H1 (cell line): ENCODE measurements around the gene RUVBL2. TPM values are rescaled to one million over a fixed set of nuclear protein-coding genes. Genes with fewer than 3 reads are reported as not detected.

Experiments used
- BACH1 ChIP-seq: IDR thresholded peaks from 2 replicates; pipeline ENCODE4 v1.6.1; 2012; ENCODE audit warnings: low read length, improper control_type of control experiment
- CHD2 ChIP-seq: IDR thresholded peaks from 2 replicates; pipeline ENCODE4 v1.6.1; 2012; ENCODE audit warnings: low read length, improper control_type of control experiment
- KDM5A ChIP-seq: fragments of 200-600 bp; IDR thresholded peaks from 2 replicates; pipeline ENCODE4 v1.7.1; 2012; ENCODE audit warnings: mild to moderate bottlenecking, low read length, inconsistent platforms, mixed read lengths
- MAFK ChIP-seq: IDR thresholded peaks from 2 replicates; pipeline ENCODE4 v1.6.1; 2012; ENCODE audit warnings: low read depth, mild to moderate bottlenecking, improper control_type of control experiment, low read length
- POLR2A ChIP-seq, 2 experiments: IDR thresholded peaks; 1 replicate in 1 of 2; 2 replicates in 1 of 2; pipeline ENCODE4 v1.6.1; 2011; ENCODE audit warnings: low read depth in 2 of 2, low read length in 2 of 2, mild to moderate bottlenecking in 2 of 2; ENCODE audit errors: control extremely low read depth in 1 of 2
- SIN3A ChIP-seq, 2 experiments: IDR thresholded peaks in 1 of 2; conservative IDR thresholded peaks in 1 of 2; 2 replicates each; pipeline ENCODE4 v1.6.1; 2011 to 2012; ENCODE audit warnings: low read length in 2 of 2, improper control_type of control experiment in 1 of 2, low read depth in 1 of 2, mild to moderate bottlenecking in 1 of 2
- SRF ChIP-seq: IDR thresholded peaks from 2 replicates; pipeline ENCODE4 v1.6.1; 2011; ENCODE audit warnings: mild to moderate bottlenecking, low read depth, low read length, moderate library complexity
- TAF7 ChIP-seq: optimal IDR thresholded peaks from 2 replicates; pipeline ENCODE3; 2011; ENCODE audit warnings: low read depth, mild to moderate bottlenecking, inconsistent platforms, low read length, moderate library complexity, borderline replicate concordance
- USF2 ChIP-seq: IDR thresholded peaks from 2 replicates; pipeline ENCODE4 v1.6.1; 2011; ENCODE audit warnings: low read length, improper control_type of control experiment
- polyA plus RNA-seq, 7 experiments: library from polyadenylated mRNA; depleted of rRNA in 3 of 7; stranded (reverse) in 5 of 7; unstranded in 2 of 7; fragments of >200 nt in 5 of 7; fragments of 200-250 nt in 2 of 7; gene quantifications; 1 replicate in 5 of 7; 2 replicates in 1 of 7; 4 replicates in 1 of 7; pipeline versions ENCODE4 v1.2.1 to v1.2.3, GENCODE V29; 2011 to 2013; ENCODE audit warnings: missing spikeins in 2 of 7, mixed read lengths in 2 of 7
- total RNA-seq: library from RNA; stranded (reverse); fragmentation: NEBNext Ultra II Directional; extraction: Animal tissue kit (Norgen Biotek cat#: 25700); gene quantifications from 2 replicates; pipeline ENCODE4 v1.2.1, GENCODE V29; 2021
- TF ChIP-seq, protein P1 (sequence below): fragments of 300-600 bp; sonication (generic); IDR thresholded peaks from 2 replicates; pipeline ENCODE4 v1.7.1; 2012; ENCODE audit warnings: low read length, moderate library complexity, mild to moderate bottlenecking, inconsistent platforms; ENCODE audit not compliant: insufficient replicate concordance

RUVBL2 gene
- total and polyA plus RNA-seq, 2 of the 8 experiments (the other 6 are each of a cell fraction or from before 2014, with no cell fraction given) = 152 to 247 TPM

GRCh38 chr19:48965040-48965805, 28.5 kb upstream of the RUVBL2 start, which contains the start of gene FTL (continued):
- TF ChIP-seq, protein P1, sequence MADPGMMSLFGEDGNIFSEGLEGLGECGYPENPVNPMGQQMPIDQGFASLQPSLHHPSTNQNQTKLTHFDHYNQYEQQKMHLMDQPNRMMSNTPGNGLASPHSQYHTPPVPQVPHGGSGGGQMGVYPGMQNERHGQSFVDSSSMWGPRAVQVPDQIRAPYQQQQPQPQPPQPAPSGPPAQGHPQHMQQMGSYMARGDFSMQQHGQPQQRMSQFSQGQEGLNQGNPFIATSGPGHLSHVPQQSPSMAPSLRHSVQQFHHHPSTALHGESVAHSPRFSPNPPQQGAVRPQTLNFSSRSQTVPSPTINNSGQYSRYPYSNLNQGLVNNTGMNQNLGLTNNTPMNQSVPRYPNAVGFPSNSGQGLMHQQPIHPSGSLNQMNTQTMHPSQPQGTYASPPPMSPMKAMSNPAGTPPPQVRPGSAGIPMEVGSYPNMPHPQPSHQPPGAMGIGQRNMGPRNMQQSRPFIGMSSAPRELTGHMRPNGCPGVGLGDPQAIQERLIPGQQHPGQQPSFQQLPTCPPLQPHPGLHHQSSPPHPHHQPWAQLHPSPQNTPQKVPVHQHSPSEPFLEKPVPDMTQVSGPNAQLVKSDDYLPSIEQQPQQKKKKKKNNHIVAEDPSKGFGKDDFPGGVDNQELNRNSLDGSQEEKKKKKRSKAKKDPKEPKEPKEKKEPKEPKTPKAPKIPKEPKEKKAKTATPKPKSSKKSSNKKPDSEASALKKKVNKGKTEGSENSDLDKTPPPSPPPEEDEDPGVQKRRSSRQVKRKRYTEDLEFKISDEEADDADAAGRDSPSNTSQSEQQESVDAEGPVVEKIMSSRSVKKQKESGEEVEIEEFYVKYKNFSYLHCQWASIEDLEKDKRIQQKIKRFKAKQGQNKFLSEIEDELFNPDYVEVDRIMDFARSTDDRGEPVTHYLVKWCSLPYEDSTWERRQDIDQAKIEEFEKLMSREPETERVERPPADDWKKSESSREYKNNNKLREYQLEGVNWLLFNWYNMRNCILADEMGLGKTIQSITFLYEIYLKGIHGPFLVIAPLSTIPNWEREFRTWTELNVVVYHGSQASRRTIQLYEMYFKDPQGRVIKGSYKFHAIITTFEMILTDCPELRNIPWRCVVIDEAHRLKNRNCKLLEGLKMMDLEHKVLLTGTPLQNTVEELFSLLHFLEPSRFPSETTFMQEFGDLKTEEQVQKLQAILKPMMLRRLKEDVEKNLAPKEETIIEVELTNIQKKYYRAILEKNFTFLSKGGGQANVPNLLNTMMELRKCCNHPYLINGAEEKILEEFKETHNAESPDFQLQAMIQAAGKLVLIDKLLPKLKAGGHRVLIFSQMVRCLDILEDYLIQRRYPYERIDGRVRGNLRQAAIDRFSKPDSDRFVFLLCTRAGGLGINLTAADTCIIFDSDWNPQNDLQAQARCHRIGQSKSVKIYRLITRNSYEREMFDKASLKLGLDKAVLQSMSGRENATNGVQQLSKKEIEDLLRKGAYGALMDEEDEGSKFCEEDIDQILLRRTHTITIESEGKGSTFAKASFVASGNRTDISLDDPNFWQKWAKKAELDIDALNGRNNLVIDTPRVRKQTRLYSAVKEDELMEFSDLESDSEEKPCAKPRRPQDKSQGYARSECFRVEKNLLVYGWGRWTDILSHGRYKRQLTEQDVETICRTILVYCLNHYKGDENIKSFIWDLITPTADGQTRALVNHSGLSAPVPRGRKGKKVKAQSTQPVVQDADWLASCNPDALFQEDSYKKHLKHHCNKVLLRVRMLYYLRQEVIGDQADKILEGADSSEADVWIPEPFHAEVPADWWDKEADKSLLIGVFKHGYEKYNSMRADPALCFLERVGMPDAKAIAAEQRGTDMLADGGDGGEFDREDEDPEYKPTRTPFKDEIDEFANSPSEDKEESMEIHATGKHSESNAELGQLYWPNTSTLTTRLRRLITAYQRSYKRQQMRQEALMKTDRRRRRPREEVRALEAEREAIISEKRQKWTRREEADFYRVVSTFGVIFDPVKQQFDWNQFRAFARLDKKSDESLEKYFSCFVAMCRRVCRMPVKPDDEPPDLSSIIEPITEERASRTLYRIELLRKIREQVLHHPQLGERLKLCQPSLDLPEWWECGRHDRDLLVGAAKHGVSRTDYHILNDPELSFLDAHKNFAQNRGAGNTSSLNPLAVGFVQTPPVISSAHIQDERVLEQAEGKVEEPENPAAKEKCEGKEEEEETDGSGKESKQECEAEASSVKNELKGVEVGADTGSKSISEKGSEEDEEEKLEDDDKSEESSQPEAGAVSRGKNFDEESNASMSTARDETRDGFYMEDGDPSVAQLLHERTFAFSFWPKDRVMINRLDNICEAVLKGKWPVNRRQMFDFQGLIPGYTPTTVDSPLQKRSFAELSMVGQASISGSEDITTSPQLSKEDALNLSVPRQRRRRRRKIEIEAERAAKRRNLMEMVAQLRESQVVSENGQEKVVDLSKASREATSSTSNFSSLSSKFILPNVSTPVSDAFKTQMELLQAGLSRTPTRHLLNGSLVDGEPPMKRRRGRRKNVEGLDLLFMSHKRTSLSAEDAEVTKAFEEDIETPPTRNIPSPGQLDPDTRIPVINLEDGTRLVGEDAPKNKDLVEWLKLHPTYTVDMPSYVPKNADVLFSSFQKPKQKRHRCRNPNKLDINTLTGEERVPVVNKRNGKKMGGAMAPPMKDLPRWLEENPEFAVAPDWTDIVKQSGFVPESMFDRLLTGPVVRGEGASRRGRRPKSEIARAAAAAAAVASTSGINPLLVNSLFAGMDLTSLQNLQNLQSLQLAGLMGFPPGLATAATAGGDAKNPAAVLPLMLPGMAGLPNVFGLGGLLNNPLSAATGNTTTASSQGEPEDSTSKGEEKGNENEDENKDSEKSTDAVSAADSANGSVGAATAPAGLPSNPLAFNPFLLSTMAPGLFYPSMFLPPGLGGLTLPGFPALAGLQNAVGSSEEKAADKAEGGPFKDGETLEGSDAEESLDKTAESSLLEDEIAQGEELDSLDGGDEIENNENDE = no peak
- TF ChIP-seq SIN3A (conservative IDR thresholded peaks at IDR 0.05 in 1 of 2, IDR thresholded peaks at IDR 0.05 in 1 of 2; ENCODE audit: low read depth in 1 of 2, low read length in 2 of 2) = peak; percentile 45 to 86; a peak in 2 of 4 replicates
- no peak for TF ChIP-seq KDM5A
- TF ChIP-seq CHD2 = no peak
- no peak for TF ChIP-seq TAF7
- no peak for TF ChIP-seq BACH1
- no peak for TF ChIP-seq MAFK
- TF ChIP-seq SRF = no peak
- no peak for TF ChIP-seq USF2
- peak; percentile 98 to 99 for TF ChIP-seq POLR2A (IDR thresholded peaks at IDR 0.05; ENCODE audit: control extremely low read depth in 1 of 2, low read depth in 2 of 2, low read length in 2 of 2)
